Vagina (tissue), 2 donors: ENCODE measurements around the gene CLIC5.

Experiments
- POLR2A ChIP-seq, 2 donors: fragments of 450-650 bp; IDR thresholded peaks; one replicate each; pipeline ENCODE4 v1.6.1; 2017; ENCODE audit warnings: antibody characterized with exemption in 2 of 2, mild to moderate bottlenecking in 2 of 2, moderate library complexity in 2 of 2
- POLR2AphosphoS5 ChIP-seq, 2 donors: sonication (generic); formaldehyde crosslinking; IDR thresholded peaks; one replicate each; pipeline ENCODE4 v1.9.0; 2017; ENCODE audit warnings: antibody characterized with exemption in 2 of 2, mild to moderate bottlenecking in 2 of 2, low read depth in 1 of 2; ENCODE audit not compliant: insufficient read depth in 1 of 2
- TF ChIP-seq, protein P1 (sequence below), 3 experiments: fragments of 450-650 bp in 2 of 3; fragments of 200-600 bp in 1 of 3; sonication (generic) in 1 of 3; IDR thresholded peaks; one replicate each; pipeline ENCODE4 v1.5.1; 2017 to 2019; ENCODE audit warnings: antibody characterized with exemption in 3 of 3, mild to moderate bottlenecking in 2 of 3, moderate library complexity in 2 of 3

DNA sequence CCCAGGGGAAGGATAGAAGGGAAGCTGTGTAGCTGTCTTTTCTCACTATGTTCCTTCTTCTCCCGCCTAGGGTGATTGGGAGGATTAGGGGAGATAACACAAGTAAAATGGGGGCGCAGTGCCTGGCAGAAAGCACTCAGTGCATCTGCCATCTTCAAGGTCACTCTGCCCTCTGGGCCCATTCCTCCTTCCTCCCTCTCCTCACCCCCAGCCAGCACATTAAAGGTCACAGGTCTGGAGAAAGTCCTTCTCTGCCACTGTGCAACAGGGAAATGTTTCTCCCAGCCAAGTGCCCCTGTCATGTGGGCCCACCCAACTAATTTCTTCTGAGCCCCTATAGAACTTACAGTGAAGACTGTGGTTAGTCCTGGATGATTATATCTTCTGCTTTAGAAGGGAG lies 45.8 kb downstream of the CLIC5 start:
- no peak for TF ChIP-seq POLR2A (IDR thresholded peaks at IDR 0.05)
- TF ChIP-seq, protein P1, sequence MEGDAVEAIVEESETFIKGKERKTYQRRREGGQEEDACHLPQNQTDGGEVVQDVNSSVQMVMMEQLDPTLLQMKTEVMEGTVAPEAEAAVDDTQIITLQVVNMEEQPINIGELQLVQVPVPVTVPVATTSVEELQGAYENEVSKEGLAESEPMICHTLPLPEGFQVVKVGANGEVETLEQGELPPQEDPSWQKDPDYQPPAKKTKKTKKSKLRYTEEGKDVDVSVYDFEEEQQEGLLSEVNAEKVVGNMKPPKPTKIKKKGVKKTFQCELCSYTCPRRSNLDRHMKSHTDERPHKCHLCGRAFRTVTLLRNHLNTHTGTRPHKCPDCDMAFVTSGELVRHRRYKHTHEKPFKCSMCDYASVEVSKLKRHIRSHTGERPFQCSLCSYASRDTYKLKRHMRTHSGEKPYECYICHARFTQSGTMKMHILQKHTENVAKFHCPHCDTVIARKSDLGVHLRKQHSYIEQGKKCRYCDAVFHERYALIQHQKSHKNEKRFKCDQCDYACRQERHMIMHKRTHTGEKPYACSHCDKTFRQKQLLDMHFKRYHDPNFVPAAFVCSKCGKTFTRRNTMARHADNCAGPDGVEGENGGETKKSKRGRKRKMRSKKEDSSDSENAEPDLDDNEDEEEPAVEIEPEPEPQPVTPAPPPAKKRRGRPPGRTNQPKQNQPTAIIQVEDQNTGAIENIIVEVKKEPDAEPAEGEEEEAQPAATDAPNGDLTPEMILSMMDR (IDR thresholded peaks at IDR 0.05) = no peak
- no peak for TF ChIP-seq POLR2AphosphoS5 (IDR thresholded peaks at IDR 0.05; ENCODE audit: insufficient read depth in 1 of 2, low read depth in 1 of 2)
